Ovary (tissue), 3 donors: ENCODE measurements around the gene ETF1.

Experiments used
- CTCF ChIP-seq, 3 donors: fragments of 450-650 bp in 2 of 3; fragments of 200-600 bp in 1 of 3; IDR thresholded peaks; one replicate each; pipeline versions ENCODE4 v1.5.1 to v1.8.0; 2016 to 2022; ENCODE audit warnings: antibody characterized with exemption in 3 of 3, mild to moderate bottlenecking in 1 of 3
- POLR2A ChIP-seq: fragments of 450-650 bp; IDR thresholded peaks from one replicate; pipeline ENCODE4 v1.6.1; 2017; ENCODE audit warnings: antibody characterized with exemption, mild to moderate bottlenecking, moderate library complexity
- donor health status: DM: no; HTN: no; CAD: no.

DNA sequence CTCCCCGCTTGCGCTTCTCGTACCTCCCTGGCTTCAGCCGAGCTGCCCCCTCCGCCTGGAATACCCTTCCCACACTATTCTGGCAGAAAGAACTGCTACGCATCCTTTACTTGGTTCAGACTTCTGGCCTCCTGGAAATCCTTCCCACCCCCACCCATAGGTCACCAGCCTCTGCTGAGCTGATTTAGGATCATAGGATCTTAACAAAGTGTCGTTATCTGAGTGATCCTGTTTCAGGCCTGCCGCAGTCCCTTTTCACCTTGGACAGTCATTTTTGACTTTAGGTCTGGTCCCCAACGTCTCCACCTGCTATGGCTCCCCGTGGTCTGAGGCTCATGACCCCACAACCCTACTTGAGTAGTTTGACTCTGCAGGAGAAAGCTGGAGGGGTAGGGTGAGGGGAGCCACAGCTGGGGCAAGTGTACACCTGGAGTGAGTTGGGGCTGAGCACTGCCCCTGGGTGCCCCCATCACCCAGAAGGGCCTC, 50.4 kb downstream of the ETF1 start:
- TF ChIP-seq CTCF (IDR thresholded peaks at IDR 0.05): no peak
- no peak for TF ChIP-seq POLR2A
